Renal cortex interstitium (tissue), 11 donors: Measurements from ENCODE around the gene RGS7. TPM values are rescaled to one million over a fixed set of nuclear protein-coding genes. Genes with fewer than 3 reads are reported as not detected.
"Not testable (repeated sequence)": the region's sequence is repeated elsewhere in the genome, so short reads cannot be mapped to it uniquely, and the experiment has no call there.

Source experiments
- DNase-seq, 11 donors: peaks; one replicate each; pipeline ENCODE4 v3.0.0-alpha.2; 2013; ENCODE audit warnings: low read depth in 9 of 11, low spot score in 4 of 11; ENCODE audit errors: extremely low read depth in 1 of 11
- polyA plus RNA-seq, 3 donors: library from polyadenylated mRNA; unstranded; fragments of 120-200 nt; gene quantifications; one replicate each; pipeline ENCODE4 v1.2.1, GENCODE V29; 2013; ENCODE audit not compliant: insufficient read length in 3 of 3

RGS7 gene
- polyA plus RNA-seq, 3 donors = 5.2 to 5.8 (median 5.6) TPM

DNA sequence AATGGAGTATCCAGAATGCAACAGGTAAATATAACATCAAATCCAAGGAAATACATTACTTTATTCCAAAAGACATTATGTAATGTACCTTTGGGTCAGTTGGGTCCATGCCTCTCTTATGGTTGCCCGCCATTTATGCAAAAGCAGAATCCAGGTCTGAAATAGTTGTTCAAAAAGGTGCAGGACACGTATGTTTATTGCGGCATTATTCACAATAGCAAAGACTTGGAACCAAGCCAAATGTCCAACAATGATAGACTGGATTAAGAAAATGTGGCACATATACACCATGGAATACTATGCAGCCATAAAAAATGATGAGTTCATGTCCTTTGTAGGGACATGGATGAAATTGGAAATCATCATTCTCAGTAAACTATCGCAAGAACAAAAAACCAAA lies 384.9 kb downstream of the RGS7 start:
- not testable (repeated sequence) for DNase-seq

DNA sequence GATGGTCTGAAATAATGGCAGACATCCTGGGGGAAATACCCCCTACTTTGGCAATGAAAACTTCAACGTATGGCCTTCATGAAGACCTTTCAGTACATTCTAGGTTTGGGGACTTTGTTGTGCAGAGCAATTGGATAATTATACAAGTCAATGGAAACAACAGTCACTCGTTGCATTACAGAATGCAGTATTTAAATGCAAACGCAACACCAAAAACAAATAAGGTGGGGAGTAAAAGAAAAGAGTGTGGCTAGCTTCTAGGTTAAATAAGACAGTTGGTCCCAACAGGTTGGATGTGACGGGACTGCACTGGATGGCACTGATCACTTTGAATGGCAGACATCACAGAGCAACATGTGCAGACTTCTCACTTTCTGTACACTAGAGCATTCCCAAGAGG lies 386.8 kb downstream of the RGS7 start:
- no peak for DNase-seq

DNA sequence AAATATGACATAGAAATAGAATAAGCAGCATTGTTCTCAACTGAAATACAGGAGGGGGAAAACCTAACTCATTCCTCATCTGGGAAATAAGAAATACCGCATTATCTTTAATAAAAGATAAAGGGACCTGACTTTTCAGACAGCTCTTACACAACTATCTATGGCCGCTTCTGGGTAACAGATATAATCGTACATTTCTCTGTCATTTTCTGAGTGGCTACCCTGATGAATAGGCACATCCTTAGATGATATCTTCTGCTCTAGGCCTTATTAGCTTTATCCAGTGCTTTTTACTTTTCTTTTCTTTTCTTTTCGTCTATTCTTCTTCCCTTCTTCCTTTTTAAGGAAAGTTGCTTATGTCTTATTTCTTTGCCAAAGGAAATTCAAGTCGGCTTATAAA lies 388.1 kb downstream of the RGS7 start:
- DNase-seq = no peak

DNA sequence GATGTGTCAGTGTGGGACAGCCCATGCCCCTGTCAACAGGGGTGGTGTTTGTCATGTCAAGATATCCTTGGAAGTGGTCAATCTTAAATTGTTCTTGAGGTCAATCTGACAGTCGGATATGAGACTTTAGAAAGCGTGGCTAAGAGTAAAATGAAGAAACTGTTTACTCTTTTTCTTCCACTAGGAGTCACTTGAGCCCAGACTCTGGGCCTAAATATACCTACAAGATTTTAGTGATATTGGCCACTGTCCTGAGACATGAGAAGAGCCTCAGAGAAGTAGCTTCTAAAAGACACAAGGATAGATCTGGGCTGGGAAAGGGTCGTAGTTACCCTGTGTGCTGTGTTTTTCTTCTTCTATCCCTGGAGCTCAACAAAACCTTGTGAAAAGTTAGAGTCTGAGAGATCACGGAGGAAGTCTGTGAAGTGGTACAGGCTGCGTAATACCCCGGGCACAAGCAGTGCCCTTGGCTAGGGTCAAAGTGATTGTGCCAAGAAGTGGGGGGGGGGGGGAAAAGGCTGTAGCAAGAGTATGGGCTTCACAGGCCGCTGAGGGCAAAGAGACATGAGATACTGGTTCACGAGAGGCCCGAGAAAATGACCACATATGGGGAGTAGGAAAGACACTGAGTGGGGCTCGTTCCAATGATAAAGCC lies 389.8 kb downstream of the RGS7 start:
- no peak for DNase-seq

DNA sequence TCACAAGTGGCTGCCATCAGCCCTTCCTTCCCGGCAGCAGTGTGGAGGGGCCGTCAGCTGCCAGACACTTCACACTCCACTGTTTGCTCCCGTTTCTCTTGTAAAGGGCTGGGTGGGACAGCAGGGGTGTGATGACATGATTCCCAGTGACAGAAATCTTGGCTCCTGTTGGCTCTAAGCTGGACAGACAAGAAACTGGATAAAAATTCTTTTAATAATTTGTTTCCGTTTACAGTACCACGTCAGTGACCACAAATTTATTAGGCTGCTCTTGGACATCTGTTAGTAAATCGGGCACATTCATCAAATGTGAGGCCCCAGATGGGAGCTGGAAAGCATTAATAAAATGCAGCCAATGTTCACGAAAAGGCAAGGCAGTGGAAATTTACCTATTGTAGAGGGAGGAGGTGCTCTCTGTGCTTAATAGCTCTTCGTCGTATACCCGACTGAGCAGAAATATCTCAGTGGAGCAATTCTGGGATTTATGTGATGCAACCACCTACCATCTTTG lies 391.4 kb downstream of the RGS7 start:
- DNase-seq = no peak

DNA sequence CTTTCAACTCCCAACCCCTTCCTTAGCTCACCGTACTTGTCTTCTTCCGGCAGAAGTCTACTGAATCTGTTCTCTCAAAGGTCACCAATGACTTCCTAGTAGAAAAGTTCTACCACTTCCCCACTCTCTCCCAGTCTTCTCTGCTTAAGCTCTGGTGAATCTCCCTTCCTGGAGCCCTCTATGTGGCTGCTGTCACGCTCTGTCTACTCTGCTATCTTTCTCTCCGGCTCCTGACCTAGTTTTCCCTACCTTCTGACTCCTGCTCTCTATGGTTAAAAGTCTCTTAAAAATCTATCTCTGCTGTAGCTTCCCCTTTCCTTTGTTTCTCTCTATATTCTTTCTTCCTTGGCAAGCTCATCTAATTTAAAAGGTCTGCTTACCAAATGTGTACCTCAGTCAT lies 394.9 kb downstream of the RGS7 start:
- DNase-seq = no peak

DNA sequence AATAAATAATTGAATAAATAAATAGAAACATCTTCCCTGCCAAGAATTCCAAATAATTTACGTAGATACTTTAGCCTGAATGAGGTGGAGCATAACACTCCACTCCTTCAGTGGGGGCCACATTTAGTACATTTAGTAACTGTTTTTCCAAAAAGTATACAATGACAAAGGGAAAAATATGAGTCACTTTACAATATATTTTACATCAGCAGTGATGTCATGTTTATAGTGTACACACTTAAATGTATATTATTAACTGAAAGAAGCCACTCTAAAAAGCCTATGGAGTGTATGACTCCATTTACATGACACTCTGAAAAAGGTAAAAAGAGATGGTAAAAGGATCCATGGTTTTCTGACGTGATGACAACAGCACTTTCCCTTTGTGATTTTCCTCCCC lies 400.6 kb downstream of the RGS7 start:
- no peak for DNase-seq

DNA sequence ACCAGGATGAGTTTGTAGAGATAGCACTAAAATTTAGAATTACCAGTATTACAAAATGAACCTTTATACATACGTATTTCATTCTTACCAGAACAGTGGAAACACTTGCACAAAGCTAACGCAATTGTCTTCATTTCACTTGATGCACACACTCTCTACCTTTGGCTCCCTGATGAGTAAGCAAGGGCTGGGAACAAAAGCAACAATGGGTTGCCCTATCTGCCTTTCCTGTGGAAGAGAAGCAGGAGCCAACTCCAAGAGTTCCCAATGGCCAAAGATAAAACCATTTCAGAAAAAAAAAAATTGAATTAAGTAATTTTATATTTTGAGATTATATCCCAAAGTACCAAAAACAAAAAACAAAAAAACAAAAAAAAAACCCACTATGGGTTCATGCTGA lies 401.0 kb downstream of the RGS7 start:
- DNase-seq = no peak

DNA sequence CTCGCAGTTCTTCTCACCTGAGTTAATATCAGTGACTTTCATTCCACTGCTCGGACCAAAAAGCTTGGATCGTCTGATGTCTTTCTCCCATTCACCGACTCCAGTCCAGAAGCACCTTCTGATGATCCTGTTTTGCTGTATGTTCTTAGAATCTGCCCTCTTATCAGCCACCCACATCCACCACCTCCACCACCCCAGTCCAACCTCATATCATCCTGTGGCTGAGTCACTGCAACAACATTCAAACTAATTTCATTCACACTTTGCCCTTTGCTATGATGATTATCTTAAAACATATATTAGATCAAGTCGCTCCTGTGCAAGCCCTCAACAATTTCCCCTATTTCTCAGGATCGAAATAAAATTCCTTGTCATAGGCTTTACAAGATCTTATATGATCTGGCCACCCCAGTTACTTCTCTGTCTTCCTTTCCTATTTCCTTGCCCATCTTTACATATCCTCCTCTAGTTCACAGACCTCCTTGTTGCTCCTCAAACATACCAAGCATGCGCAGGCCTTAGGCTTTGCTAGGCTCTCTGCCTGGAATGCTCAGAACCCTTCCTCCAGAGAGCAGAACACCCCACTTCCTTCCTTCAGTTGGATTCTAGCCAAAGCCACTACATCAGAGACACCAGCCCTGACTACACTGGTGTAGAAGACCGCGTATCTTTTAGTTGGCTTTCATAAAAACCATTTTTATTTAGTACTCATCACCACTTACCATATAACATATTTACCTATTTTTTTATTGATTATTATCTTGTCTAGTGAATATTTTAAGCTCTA lies 409.4 kb downstream of the RGS7 start:
- DNase-seq = no peak

DNA sequence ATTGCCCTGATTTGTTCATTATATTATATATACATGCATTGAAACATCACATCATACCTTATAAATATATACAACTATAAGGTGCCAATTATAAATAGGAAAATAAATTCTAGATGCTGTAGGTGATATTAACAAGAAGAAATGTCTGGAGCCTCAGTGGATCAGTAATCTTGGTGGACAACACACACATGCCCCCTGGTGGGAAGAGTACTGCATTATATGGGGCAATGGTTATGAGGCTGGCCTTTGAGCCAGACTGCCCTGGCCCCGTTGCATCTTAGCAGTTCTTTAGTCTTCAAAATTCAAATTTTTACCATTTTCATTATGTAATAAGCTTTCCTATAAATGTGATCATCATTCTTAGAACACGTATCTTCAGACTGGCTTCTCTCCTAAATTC lies 410.1 kb downstream of the RGS7 start:
- no peak for DNase-seq

DNA sequence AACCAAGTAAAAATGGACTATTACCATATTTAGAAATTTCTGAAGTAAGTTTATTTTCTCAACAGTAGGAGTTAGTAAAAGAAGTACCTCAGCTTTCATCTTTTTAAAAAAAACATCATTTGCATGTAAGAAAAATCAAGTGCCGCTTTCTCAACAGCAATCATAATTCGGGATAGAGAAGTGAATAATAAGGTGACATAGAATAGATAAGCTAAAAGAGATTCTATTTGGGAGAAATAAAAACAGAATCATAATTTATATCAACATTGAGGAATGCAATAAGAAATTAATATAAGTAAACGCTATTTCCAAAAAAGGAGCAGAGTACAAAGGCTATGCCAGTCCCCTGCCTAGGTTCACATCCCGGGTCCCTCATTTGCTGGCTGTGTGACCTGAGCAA lies 414.1 kb downstream of the RGS7 start:
- no peak for DNase-seq

DNA sequence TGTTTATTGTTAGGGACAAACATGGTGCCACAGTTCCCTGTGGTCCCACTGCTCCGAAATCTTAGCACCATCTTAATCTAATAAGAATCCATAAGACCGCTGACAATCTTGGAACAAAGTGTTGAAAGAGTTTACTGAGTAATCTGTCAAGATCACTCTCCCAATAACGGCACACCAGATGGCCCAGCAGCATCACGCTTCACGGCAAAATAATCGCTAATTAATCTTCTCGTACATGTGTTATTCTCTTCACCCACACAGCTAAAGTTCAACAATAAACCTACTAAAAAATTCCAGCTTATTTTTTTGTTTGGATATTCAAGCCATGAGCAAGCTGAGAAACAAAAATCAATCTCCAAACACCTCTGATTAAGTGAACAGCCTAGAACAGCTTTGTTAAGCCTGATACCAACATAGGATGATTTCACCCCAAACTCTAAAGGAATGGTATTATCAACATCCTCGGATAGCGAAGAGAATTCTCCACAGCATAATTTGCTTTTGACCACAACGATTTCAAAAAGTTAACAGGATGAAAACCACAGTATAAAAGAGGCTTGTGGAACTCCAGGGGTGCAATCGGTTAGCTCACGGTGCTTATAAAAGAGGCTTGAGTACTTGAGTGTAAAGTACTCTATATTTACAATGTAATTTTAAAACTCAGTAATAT lies 415.2 kb downstream of the RGS7 start:
- no peak for DNase-seq

DNA sequence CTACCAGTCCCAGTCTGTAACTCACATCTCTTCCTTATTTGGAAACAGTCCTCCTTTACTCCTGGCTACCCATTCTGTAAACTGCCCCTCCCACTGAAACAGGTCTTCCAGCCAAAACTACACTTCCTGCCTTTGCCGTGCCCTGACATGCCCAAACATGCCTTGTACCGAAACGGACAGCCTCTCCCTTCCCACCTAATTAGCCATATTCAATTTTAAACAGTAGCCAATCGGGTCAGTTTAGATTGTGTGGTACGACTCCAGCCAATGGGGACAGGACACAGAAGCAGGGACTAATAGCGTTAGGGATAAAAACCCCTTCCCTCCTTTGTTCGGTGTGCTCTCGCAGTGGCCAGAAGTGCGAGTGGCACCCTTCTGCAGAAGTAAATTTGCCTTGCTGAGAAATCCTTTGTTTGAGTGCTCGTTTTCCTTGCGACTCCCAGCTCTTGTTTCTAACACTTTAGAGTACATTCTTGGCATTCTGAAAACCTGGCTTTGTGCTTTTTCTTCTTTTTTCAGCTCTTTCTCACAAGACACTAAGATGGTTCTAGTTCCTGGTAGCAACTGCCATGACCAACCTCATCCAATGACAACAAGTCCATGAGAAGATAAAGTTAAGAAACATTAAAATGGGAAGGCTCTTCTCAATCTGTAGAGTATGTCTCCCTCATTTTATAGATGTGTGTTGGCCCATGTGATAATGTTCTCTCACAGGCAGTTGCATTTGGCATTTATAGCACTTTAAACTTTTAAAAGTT lies 419.9 kb downstream of the RGS7 start:
- no peak for DNase-seq

DNA sequence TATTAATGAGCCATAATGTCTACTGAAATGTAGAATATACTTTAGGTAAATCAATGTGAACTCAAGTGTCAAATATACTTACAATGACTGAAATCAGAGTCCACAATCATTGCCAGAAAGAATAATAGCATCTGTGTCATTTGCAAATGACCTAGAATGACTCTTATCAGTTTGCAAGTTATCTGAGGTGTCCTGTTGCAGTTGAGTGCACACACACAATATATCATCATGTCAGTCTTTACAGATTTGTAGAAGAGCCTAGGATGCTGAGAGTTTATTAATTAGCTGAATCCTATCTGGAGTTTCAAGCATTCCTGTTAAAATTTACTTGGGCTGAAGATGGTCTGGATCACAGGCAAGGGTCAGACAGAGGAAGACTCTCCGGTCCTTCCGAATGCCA lies 421.1 kb downstream of the RGS7 start:
- no peak for DNase-seq

DNA sequence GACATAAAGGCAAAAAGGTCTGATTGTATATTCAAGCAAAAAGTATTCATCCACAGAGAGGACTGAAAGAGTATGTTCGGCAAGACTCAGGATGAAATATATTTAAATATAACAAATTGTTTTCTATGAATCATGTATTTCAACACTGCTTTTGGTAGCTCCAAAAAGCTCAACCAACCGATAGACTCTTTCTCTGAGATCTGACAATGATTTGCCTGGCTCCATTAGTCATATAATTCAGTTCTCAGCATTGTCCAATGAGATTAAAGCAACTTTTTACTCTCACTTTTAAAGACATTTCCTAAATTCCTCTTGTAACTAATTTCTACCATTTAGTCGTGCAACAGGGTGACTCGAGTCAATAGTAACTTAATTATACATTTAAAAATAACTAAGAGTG lies 426.0 kb downstream of the RGS7 start:
- DNase-seq = no peak

DNA sequence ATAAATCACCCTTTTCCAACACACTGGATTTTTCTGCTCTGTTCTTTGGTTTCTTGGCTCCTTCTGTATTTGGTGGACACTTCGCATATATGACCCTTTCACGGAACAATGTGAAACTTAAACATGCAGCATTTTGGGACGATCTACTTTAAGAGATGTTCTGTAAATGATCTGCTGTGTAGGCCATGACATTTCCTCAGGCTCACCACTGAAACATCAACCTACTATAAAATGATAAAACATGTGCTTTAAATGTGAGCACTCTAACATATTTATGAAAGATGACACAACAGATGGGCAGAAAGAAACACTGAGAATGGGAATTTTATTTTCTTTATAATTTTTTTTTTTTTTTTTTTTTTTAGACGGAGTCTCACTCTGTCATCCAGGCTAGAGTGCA lies 428.7 kb downstream of the RGS7 start:
- DNase-seq = no peak

DNA sequence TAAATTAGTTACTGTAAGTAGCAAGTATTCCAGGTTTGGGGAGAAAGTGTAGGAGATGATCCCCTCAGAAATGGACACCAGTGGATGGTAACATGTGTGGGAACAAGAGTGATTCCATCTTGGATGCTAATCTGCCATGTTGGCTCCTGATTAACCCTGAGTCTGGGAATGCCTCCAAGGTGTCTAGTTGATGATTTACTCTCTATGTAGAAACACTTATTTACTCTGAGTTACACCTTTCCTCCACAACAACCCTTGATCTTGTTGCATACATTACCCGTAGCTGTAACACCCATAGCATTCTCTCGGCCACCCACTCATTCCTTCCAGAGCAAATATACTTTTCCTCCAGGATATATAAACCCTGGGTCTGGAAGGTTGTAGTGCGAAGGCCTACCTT lies 429.2 kb downstream of the RGS7 start:
- DNase-seq = peak in 1 of 11 donors; percentile 2

DNA sequence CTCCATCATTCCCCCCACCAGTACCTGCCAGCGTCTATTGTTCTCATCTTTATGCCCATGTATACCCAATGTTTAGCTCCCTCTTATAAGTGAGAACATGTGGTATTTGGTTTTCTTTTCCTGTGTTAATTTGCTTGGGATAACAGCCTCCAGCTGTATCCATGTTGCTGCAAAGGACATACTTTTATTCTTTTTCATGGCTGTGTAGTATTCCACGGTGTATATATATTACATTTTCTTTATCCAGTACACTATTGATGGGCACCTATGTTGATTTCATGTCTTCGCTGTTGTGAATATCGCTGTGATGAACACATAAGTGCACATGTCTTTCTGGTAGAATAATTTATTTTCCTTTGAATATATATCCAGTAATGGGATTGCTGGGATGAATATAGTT lies 431.7 kb downstream of the RGS7 start:
- DNase-seq = no peak

DNA sequence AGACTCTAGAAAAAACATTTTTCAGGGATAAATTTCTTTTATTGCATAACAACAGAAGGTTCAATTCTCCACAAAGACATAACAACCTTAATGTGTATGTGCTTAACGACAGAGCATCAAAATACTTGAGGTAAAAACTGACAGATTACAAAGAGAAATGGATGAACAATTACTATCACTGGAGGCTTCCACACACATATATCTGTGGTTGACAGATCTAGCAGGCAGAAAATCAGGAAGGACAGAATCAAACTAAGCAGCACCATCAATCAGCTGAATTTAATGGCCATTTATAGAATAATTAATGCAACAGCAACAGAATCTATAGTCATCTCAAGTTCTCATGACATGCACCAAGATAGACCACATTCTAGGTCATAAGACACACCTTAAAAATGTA lies 439.0 kb downstream of the RGS7 start:
- no peak for DNase-seq

DNA sequence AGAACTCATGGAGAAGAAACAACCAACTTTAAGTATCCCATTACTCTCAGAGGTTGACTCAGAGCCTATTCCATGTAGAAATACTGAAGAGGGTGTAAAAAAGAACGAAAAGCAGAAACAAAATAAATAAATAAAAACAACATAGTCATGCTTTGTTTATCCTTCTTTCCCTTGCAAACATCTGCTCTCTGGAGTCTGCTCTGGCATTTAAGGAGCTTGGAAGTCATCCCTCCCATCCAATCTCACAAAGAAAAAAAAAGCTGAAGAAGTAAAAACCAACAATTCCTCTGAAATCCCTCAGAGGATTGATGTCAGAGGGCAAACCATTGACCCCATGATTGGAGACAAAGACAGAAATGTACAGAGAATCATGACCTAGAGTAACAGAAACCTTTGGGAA lies 442.5 kb downstream of the RGS7 start:
- DNase-seq = no peak
